Activated naive CD8-positive, alpha-beta T cell treated with anti-CD3 and anti-CD28 coated beads, Interleukin-2, amount 10 ng/mL, durations not matched to agents 7 days and 5 days (primary cell): Measurements from ENCODE around the gene FGR. TPM values are rescaled to one million over a fixed set of nuclear protein-coding genes. Genes with fewer than 3 reads are reported as not detected.
"Not testable (repeated sequence)": the region's sequence is repeated elsewhere in the genome, so short reads cannot be mapped to it uniquely, and the experiment has no call there.

ENCODE experiments used
- ATAC-seq: fragments of 150-1000 bp; cut with Tn5 transposase; one replicate; pipeline ENCODE4 v1.10.0; 2021; ENCODE audit warnings: low read depth, moderate library complexity
- POLR2A ChIA-PET: fragments of 350-600 bp; sonication (Branson Sonifier 250); formaldehyde crosslinking; loops from one replicate; lab custom pipeline; 2021; ENCODE audit warnings: antibody characterized with exemption; lab: Charles Lee
- DNase-seq: peaks from one replicate; pipeline ENCODE4 v3.0.0; 2021
- H3K27ac Mint-ChIP-seq: one replicate; pipeline ENCODE4 v1.8.0; 2022; ENCODE audit warnings: mild to moderate bottlenecking, mixed read lengths
- H3K27me3 Mint-ChIP-seq: one replicate; pipeline ENCODE4 v1.8.0; 2022; ENCODE audit warnings: mild to moderate bottlenecking, moderate library complexity, mixed read lengths
- H3K36me3 Mint-ChIP-seq: one replicate; pipeline ENCODE4 v1.8.0; 2021; ENCODE audit warnings: mild to moderate bottlenecking, mixed read lengths
- H3K4me1 Mint-ChIP-seq: one replicate; pipeline ENCODE4 v1.8.0; 2021; ENCODE audit warnings: mixed read lengths
- H3K4me3 Mint-ChIP-seq: one replicate; pipeline ENCODE4 v1.8.0; 2022; ENCODE audit warnings: mild to moderate bottlenecking, moderate library complexity, mixed read lengths
- H3K9me3 Mint-ChIP-seq: one replicate; pipeline ENCODE4 v1.8.0; 2021; ENCODE audit warnings: mixed read lengths
- total RNA-seq, 2 experiments: library from RNA; stranded (reverse); gene quantifications; one replicate each; pipeline ENCODE4 v1.2.3, GENCODE V29; 2021

Gene FGR
- total RNA-seq, 2 experiments from 2014 or later, result 4.7 to 6.0 TPM

- Mint-ChIP-seq H3K27ac (peak overlapping the region; percentile 15), H3K4me1 (peaks cover 25% of the 10 kb centered on the region), H3K9me3 (no peaks in the 10 kb centered on the region), H3K4me3 (no peak overlapping the region), H3K27me3 (no peaks in the 10 kb centered on the region), H3K36me3 (no peaks in the 10 kb centered on the region)
- POLR2A ChIA-PET, result interaction anchor here (0.6 kb wide), 1 partner anchor 994 kb away, joined by 4 read pairs; no protein-coding TSS in a partner anchor
- DNase-seq (no peak), ATAC-seq (no peak)
Measured at GRCh38 chr1:27655151-27655937, 20.4 kb upstream of the FGR start.

- Mint-ChIP-seq H3K27ac (no peak overlapping the region), H3K4me3 (no peak overlapping the region)
- POLR2A ChIA-PET, result no interaction called here
Measured at GRCh38 chr1:27652111-27652864, 17.3 kb upstream of the FGR start.

DNA sequence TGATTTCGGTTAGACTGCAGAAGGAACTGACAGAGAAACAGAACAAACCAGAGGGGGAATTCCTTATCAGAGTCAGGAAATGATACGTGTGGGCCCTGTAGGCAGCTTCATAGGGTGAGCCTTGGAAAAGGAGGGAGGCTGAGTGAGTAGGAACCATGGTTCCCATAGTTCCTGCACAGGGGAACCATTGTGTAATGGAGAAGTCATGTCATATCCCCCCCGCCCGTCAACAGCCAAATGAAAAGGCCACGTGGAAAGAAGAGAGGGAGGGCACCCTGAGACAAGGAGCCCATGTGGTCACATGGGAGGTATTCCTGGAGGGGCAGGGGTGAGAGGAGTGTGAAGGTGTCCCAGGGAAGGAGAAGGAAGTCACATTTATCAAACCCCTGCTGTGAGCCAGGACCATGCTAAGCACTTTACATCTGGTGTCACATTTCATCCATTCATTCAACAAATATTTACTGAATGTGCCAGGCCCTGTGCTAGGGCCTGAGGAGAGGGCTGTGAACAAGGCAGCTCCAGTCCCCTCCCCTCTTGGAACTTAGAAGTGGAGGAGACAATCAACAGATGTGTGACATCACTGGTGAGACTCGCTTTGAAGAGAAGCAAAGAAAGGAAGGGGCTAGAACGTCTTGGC is 15.7 kb upstream of the FGR start:
- H3K27ac Mint-ChIP-seq, result no peak overlapping the region
- H3K9me3 Mint-ChIP-seq, result no peaks in the 10 kb centered on the region
- peaks cover 3% of the 10 kb centered on the region for H3K27me3 Mint-ChIP-seq
- peaks cover 14% of the 10 kb centered on the region for H3K4me1 Mint-ChIP-seq
- H3K4me3 Mint-ChIP-seq, result no peak overlapping the region
- H3K36me3 Mint-ChIP-seq, result no peaks in the 10 kb centered on the region
- ATAC-seq (no peak), DNase-seq (no peak)
- POLR2A ChIA-PET, result interaction anchor here (0.8 kb wide), 1 partner anchor 12 kb away, joined by 3 read pairs; no protein-coding TSS in a partner anchor

More at GRCh38 chr1:27652111-27652864, 17.3 kb upstream of the FGR start:
- Mint-ChIP-seq H3K4me1 (peaks cover 14% of the 10 kb centered on the region), H3K9me3 (no peaks in the 10 kb centered on the region), H3K36me3 (no peaks in the 10 kb centered on the region), H3K27me3 (no peaks in the 10 kb centered on the region)
- ATAC-seq, result no peak
- no peak for DNase-seq

- POLR2A ChIA-PET, result interaction anchor here (0.8 to 1.0 kb wide), 2 partner anchors 12 to 76 kb away, joined by 3 read pairs; partner anchors contain the start of gene FAM76A
- H3K4me1 Mint-ChIP-seq, result peaks cover 11% of the 10 kb centered on the region
- H3K4me3 Mint-ChIP-seq, result no peak overlapping the region
- H3K27ac Mint-ChIP-seq, result no peak overlapping the region
- DNase-seq (no peak), ATAC-seq (no peak)
- no peaks in the 10 kb centered on the region for H3K9me3 Mint-ChIP-seq
- H3K27me3 Mint-ChIP-seq, result peaks cover 3% of the 10 kb centered on the region
- H3K36me3 Mint-ChIP-seq, result no peaks in the 10 kb centered on the region
Measured at GRCh38 chr1:27650171-27650538, 15.2 kb upstream of the FGR start.

DNA sequence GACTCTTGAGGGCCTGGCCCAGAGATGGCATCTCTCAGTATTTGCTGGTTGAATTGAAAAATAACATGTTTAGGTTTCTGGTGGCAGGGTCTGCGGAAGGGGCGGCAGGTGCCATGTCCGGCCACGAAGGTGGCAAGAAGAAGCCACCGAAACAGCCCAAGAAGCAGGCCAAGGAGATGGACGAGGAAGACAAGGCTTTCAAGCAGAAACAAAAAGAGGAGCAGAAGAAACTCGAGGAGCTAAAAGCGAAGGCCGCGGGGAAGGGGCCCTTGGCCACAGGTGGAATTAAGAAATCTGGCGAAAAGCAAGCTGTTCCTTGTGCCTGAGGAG is 14.3 kb upstream of the FGR start:
- no peak overlapping the region for H3K27ac Mint-ChIP-seq
- no peak overlapping the region for H3K4me3 Mint-ChIP-seq
- no peaks in the 10 kb centered on the region for H3K9me3 Mint-ChIP-seq
- ATAC-seq (no peak), DNase-seq (no peak)
- peaks cover 12% of the 10 kb centered on the region for H3K4me1 Mint-ChIP-seq
- peaks cover 3% of the 10 kb centered on the region for H3K27me3 Mint-ChIP-seq
- POLR2A ChIA-PET, result interaction anchor here (0.6 to 1.0 kb wide), 2 partner anchors 76 to 292 kb away, joined by 3 read pairs; partner anchors contain the start of gene FAM76A
- no peaks in the 10 kb centered on the region for H3K36me3 Mint-ChIP-seq

- Mint-ChIP-seq H3K27ac (no peak overlapping the region), H3K9me3 (no peaks in the 10 kb centered on the region), H3K4me3 (no peak overlapping the region), H3K4me1 (peaks cover 15% of the 10 kb centered on the region), H3K27me3 (peaks cover 3% of the 10 kb centered on the region), H3K36me3 (no peaks in the 10 kb centered on the region)
- POLR2A ChIA-PET, result interaction anchor here (0.6 kb wide), 1 partner anchor 293 kb away, joined by 3 read pairs; no protein-coding TSS in a partner anchor
- ATAC-seq (no peak), DNase-seq (no peak)
Measured at GRCh38 chr1:27648602-27649305, 13.8 kb upstream of the FGR start.

GRCh38 chr1:27647328-27647727 is 12.3 kb upstream of the FGR start:
- no peak overlapping the region for H3K27ac Mint-ChIP-seq

GRCh38 chr1:27646676-27647075 is 11.7 kb upstream of the FGR start:
- Mint-ChIP-seq H3K27me3 (peaks cover 6% of the 10 kb centered on the region), H3K4me3 (no peak overlapping the region), H3K4me1 (peaks cover 19% of the 10 kb centered on the region), H3K9me3 (no peaks in the 10 kb centered on the region), H3K36me3 (no peaks in the 10 kb centered on the region), H3K27ac (no peak overlapping the region)
- no peak for ATAC-seq
- no peak for DNase-seq
- POLR2A ChIA-PET, result no interaction called here

More at GRCh38 chr1:27647328-27647727, 12.3 kb upstream of the FGR start:
- Mint-ChIP-seq H3K36me3 (no peaks in the 10 kb centered on the region), H3K4me3 (no peak overlapping the region), H3K9me3 (no peaks in the 10 kb centered on the region), H3K4me1 (peaks cover 19% of the 10 kb centered on the region), H3K27me3 (peaks cover 6% of the 10 kb centered on the region)
- ATAC-seq (no peak), DNase-seq (no peak)
- POLR2A ChIA-PET, result no interaction called here

GRCh38 chr1:27645071-27645415 is 10.1 kb upstream of the FGR start:
- Mint-ChIP-seq H3K27ac (no peak overlapping the region), H3K36me3 (no peaks in the 10 kb centered on the region), H3K4me3 (no peak overlapping the region), H3K9me3 (no peaks in the 10 kb centered on the region), H3K27me3 (peaks cover 6% of the 10 kb centered on the region), H3K4me1 (peaks cover 11% of the 10 kb centered on the region)
- DNase-seq (no peak), ATAC-seq (no peak)
- POLR2A ChIA-PET, result interaction anchor here (1.2 kb wide), 1 partner anchor 37 kb away, joined by 3 read pairs; no protein-coding TSS in a partner anchor

DNA sequence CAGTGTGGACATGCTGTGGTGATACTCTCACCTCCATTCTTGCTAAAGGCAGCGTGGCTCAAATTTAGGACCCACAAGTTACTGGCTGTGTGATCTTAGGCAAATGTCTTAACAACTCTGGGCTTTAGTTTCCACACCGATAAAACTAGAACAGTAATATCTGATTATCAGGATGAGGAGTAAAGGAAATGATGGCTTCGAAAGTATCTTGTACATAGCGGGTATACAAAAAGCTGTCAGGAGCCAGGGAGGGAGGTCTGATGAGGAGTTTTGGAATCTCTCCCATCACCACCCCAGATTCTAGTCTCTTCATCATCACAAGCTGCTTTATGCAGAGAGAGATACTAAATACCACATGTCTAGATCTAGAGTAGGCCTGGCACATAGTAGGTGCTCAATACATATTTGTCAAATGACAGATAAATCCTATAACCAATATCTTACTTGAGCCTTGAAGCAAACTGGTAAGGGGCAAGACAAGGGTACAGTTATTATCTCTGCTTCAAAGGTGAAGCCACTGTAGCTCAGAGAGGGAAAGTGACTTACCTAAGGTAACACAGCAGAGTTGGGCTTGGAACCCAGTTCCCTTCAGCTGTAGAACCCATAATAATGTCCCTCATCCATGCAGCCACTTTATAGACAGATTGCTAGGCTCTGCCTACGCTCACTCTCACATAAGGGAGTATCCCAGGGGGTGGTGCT is 9.5 kb upstream of the FGR start:
- no peak for DNase-seq
- Mint-ChIP-seq H3K9me3 (no peaks in the 10 kb centered on the region), H3K4me1 (peaks cover 11% of the 10 kb centered on the region), H3K27me3 (peaks cover 6% of the 10 kb centered on the region), H3K36me3 (no peaks in the 10 kb centered on the region), H3K27ac (no peak overlapping the region), H3K4me3 (no peak overlapping the region)
- POLR2A ChIA-PET, result interaction anchor here (1.2 kb wide), 1 partner anchor 36 kb away, joined by 3 read pairs; no protein-coding TSS in a partner anchor
- no peak for ATAC-seq

DNA sequence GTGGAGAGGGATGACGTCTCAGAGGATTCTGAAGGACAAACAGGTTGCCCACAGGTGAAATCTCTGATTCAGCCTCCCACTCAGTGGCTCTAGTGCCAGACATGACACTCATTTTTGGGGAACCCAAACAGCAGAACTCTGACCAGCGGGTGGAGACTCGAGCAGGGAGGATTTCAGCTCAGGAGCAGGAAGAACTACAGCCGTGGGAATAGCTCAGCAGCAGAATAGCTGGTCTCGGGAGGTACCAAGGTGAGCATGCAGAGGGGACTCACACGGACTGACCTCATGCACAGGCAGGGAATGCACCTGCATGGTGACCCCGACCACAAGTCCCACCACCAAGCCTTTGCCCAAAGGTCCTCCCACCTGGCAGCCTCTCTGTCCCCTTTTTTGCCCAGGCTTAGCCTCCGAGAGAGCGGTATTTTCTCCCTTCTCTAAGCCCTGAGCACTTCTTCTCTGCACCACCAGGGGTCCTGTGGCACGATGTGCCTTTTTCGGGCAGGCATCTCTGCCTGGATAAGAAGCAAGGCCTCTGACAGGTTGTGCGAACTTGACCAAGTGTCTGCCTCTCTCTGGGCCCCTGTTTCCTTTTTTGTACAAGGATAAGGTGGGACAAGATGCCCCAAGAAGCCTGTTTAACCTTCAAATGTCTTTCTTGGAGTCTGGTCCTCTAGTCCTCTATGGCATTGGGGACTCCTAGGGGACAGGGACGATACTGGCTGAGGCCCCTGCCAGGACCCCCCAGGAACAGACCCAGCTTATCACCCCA is 8.8 kb upstream of the FGR start:
- DNase-seq (peak; percentile 67), ATAC-seq (peak; percentile 94)
- POLR2A ChIA-PET, result interaction anchor here (1.1 to 1.2 kb wide), 2 partner anchors 19 to 35 kb away, joined by 3 to 6 read pairs; no protein-coding TSS in a partner anchor
- no peaks in the 10 kb centered on the region for H3K36me3 Mint-ChIP-seq
- H3K4me3 Mint-ChIP-seq, result no peak overlapping the region
- peaks cover 6% of the 10 kb centered on the region for H3K27me3 Mint-ChIP-seq
- H3K27ac Mint-ChIP-seq, result no peak overlapping the region
- peaks cover 13% of the 10 kb centered on the region for H3K4me1 Mint-ChIP-seq
- H3K9me3 Mint-ChIP-seq, result no peaks in the 10 kb centered on the region

- DNase-seq, POLR2A ChIA-PET, H3K9me3 Mint-ChIP-seq, H3K27ac Mint-ChIP-seq, H3K36me3 Mint-ChIP-seq, H3K4me3 Mint-ChIP-seq, ATAC-seq, H3K27me3 Mint-ChIP-seq: not testable (repeated sequence)
- peaks cover 19% of the 10 kb centered on the region for H3K4me1 Mint-ChIP-seq
Measured at GRCh38 chr1:27640514-27640913, 5.5 kb upstream of the FGR start.
